ENCODE results near the gene TFDP1.
"Not testable (repeated sequence)": the region's sequence is repeated elsewhere in the genome, so short reads cannot be mapped to it uniquely, and the experiment has no call there.

Gene TFDP1

GRCh38 chr13:113548778-113549621 lies 35.6 kb upstream of the TFDP1 start:
- FAIRE-seq (no peak), DNase-seq (ENCODE audit: extremely low spot score, insufficient read length, low read depth) (no peak)

GRCh38 chr13:113550453-113550852 lies 34.1 kb upstream of the TFDP1 start:
- DNase-seq (ENCODE audit: extremely low spot score, insufficient read length, low read depth): no peak
- FAIRE-seq: no peak

GRCh38 chr13:113551081-113552000 lies 33.2 kb upstream of the TFDP1 start:
- FAIRE-seq (no peak), DNase-seq (ENCODE audit: extremely low spot score, insufficient read length, low read depth) (no peak)

DNA sequence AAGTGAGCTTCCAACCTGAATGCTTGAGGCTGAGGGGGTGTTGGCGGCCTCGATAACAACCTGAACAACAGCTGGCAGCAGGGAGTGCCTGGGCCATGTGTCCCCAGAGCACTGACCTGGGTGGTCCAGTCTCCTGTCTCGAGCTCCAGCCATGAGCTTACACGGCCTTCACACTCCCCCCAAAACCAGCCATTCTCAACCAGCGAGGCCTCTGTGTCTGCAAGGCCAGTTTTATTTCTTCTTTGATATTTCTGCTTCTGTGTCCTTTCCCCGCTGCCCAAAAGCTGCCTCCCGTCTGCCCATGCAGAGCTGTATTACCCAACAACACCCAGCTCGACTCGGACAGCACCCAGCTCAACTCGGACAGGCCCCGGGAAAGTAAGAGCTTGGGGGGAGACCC lies 32.5 kb upstream of the TFDP1 start:
- DNase-seq (ENCODE audit: extremely low spot score, insufficient read length, low read depth) (no peak), FAIRE-seq (no peak)

DNA sequence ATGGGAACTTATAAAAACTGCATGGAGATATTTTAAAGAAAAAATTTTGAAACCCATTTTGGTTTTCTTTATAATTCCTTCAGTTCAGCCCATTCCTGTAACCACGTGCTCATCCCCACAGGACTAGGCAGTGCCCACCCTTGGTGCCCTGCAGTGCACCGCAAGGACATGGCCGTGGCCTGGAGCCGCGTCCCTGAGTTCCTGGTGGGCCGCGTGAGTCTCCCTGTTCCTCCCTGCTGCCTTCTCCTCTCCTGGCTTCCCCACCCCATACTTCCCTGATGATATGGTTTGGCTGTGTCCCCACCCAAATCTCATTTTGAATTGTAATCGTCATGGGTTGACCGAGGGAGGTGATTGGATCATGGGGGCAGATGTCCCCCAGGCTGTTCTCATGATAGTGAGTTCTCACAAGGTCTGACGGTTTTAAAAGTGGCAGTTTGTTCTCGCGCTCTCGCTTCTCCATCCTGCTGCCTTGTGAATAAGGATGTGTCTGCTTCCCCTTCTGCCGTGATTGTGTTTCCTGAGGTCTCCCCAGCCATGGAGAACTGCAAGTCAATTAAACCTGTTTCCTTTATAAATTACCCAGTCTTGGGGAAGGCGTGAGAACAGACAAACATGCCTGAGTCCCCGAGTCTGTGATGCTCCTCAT lies 31.6 kb upstream of the TFDP1 start:
- FAIRE-seq (no peak), DNase-seq (ENCODE audit: extremely low spot score, insufficient read length, low read depth) (no peak)

GRCh38 chr13:113553511-113554332 lies 30.8 kb upstream of the TFDP1 start:
- FAIRE-seq (no peak), DNase-seq (ENCODE audit: extremely low spot score, insufficient read length, low read depth) (no peak)

- no peak for DNase-seq (ENCODE audit: extremely low spot score, insufficient read length, low read depth)
- FAIRE-seq: no peak
Measured at GRCh38 chr13:113554333-113554700, 30.2 kb upstream of the TFDP1 start.

DNA sequence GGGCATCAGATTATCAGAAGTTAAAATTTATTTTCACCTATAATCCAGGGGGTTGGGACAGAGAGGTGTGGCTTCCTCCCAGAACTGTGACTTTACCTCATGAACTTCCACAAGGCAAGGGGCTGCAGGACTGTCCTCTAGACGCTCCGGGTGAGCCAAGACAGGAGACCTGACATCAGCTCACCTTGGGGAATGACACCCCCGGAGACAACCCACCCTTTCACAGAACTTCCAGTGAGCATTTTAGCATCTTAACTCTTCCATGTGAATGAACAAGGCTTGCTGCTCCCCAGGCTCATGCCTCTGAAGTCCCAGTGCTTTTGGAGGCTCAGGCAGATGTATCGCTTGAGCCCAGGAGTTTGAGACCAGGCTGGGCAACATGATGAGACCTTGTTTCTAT lies 29.4 kb upstream of the TFDP1 start:
- DNase-seq (ENCODE audit: extremely low spot score, insufficient read length, low read depth): no peak
- no peak for FAIRE-seq

DNA sequence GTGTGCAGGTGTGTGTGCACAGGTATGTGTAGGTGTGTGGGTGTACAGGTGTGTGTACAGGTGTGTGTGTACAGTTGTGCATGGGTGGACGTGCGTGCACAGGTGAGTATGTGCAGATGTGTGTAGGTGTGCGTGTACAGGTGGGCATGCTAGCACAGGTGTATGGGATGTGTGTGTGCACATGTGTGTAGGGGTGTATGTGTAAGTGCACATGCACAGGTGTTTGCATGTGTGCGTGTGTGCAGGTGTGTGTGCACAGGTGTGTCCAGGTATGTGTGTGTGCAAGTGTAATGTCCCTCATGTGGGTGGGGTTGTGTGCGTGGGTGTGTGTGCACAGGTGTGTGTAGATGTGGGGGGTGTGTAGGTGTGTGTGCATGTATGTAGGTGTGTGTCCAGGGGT lies 27.5 kb upstream of the TFDP1 start:
- DNase-seq (ENCODE audit: extremely low spot score, insufficient read length, low read depth): no peak
- no peak for FAIRE-seq

DNA sequence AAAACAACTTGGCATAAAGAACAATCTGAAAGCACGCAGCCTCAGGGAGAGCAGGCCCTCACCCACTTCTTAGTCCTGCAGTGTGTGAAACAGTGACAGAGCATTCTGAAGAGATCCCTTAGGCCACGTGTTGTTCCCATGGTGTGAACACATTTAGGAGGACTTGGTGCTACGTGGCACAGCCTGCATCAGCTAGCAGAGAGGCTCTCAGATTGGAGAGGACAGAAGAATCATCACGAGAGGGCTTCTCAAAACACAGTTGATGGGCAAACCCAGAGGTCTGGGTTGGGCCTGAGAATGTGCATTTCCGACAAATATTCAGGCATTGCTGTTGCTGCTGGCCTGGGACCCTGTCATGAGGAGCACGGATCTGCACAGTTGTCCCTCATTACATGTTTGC lies 26.1 kb upstream of the TFDP1 start:
- DNase-seq (ENCODE audit: extremely low spot score, insufficient read length, low read depth) (no peak), FAIRE-seq (no peak)

- DNase-seq (ENCODE audit: extremely low spot score, insufficient read length, low read depth) (no peak), FAIRE-seq (no peak)
Measured at GRCh38 chr13:113559061-113559460, 25.5 kb upstream of the TFDP1 start.

DNA sequence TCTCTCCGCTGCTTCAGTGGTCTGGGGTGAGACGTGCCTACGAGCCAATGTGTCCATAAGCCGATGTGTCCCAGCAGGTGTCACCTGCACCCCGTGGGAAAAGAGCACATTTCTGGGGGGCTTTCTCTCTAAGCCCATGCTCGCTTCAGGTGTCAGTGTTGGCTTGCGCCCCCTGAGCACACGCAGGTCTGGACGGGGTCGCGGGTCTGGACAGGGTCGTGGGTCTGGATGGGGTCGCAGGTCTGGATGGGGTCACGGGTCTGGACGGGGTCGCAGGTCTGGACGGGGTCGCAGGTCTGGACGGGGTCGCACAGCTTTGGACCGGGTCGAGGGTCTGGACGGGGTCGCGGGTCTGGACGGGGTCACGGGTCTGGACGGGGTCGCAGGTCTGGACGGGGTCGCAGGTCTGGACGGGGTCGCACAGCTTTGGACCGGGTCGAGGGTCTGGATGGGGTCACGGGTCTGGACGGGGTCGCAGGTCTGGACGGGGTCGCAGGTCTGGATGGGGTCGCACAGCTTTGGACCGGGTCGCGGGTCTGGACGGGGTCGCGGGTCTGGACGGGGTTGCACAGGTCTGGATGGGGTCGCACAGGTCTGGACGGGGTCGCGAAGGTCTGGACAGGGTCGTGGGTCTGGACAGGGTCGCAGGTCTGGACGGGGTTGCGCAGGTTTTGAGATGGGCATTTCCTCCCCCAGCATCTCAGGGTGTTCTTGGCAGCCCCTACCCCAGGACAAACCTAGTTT lies 24.5 kb upstream of the TFDP1 start:
- no peak for DNase-seq (ENCODE audit: extremely low spot score, insufficient read length, low read depth)
- no peak for FAIRE-seq

DNA sequence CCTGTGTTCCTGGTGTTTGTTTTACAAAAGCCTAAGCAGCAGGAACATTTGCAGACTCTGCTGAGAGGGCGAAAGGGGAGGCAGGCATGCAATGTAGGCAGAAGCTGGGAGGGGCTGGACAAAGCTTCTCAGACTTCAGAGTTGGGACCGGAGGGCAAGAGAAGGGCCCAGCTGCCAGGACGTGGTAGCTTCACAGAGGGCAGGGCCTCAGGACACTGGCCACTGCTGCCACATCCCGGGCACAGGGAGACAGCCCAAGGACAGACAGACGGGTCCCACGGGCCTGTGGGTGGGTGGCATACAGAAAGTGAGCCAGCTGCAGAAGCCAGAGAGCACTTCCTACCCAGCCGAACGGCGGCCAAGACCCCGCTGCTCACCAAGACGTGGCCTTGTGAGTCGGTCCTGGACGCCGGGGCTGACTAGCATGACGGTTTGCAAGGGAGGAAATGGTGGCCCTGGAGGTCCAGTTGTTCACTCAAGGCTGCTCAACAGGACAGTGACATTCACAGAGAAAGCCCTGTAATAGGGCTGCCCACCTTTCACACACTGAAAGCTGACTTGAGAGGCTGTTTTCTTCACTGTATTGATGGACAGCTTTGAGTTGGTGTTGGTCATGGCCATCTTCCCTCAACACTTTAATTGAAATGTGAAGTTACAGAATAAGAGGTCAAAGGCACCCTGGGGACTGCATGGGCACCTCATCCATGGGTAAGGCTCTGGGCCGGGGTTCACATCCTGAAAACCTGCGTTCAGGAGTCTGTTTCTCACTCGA lies 23.7 kb upstream of the TFDP1 start:
- FAIRE-seq (no peak), DNase-seq (ENCODE audit: extremely low spot score, insufficient read length, low read depth) (no peak)

GRCh38 chr13:113561417-113562084 lies 23.0 kb upstream of the TFDP1 start:
- FAIRE-seq (no peak), DNase-seq (ENCODE audit: extremely low spot score, insufficient read length, low read depth) (no peak)

- DNase-seq (ENCODE audit: extremely low spot score, insufficient read length, low read depth): peak; percentile 17
- peak; percentile 63 for FAIRE-seq
Measured at GRCh38 chr13:113562085-113562749, 22.3 kb upstream of the TFDP1 start.

DNA sequence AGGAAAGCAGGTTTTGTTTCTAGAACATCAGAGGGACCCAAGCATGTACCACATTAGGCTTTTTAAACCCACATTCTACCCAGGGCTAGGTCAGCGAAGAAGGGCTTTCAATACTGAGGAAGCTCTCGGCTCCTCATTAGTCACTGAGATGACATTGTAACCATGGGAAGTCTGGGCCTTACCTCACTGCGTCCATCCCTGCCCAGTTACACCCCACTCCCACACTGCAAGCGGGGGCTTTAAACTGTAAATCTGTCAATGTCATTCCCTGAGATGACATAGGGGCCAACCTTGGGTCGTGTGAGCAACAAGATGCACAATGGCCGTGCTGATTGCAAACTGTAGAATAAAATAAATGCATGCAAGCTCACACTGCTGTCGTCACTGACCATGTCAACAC lies 21.7 kb upstream of the TFDP1 start:
- DNase-seq (ENCODE audit: extremely low spot score, insufficient read length, low read depth) (no peak), FAIRE-seq (no peak)

GRCh38 chr13:113563511-113563910 lies 21.0 kb upstream of the TFDP1 start:
- not testable (repeated sequence) for DNase-seq (ENCODE audit: extremely low spot score, insufficient read length, low read depth); FAIRE-seq

Data from GM18507 (cell line).